ENCODE data around the gene RAD52.
"Not testable (repeated sequence)": the region's sequence is repeated elsewhere in the genome, so short reads cannot be mapped to it uniquely, and the experiment has no call there.

Gene RAD52

DNA sequence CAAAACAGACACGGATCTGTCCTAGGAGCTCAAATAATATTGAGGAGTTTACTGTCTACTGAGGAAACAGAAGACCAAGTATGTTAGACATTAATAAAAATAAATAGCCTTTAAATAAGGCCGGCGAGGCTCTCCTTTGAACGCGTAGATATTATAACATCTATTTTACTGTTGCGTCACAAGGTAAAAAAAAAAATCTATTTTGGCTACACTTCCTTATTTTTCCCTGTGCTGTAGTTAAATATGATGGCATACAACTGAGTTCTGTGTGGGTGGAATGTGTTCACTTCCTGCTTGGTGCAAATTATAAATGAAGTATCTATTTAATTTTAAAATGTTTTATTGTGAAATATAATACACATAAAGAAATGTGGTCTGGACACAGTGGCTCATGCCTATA lies 17.2 kb upstream of the RAD52 start:
- no peak for DNase-seq

DNA sequence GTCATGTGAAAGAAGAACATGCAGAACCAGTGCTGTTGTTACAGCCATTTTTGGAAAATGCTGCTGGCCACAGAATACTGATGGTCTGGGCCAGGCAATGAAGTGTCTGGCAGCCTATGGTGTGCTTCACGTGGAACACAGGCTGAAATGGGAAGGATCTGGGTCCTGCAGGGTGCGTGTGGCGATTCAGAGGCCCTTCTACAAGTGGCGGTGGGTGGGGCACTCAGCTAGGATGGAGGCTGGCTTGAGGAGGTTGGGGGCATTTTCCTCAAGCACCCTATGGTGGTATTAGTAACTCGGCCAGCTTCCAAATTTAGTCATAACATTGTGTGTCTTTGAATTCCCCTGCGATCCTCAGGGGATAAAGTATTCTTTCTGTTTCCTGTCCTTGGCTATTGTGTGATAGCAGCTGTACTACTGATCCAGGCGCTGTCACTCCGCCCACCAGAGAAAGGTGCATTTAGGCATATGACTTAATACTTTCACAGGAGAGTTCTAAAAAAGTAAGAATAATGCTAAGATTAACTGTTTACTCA lies 9.2 kb upstream of the RAD52 start:
- DNase-seq, result no peak

DNA sequence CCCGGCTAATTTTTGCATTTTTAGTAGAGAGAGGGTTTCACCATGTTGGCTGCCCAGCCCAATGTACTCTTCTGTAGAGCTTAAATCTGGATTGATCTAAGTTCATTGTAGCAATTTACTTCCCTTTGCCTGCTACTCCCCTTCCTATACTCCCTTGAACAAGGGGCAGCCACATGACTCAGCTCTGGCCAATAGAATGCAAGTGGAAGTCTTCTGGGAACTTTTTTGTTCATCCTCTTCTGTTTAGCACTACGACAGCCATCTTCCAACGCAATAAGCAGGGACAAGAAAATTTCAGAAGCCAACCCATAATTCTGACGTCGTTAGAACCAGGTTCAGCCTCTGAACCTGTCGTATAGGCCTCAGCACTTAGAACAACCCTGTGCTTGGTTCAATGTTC lies 6.4 kb upstream of the RAD52 start:
- no peak for DNase-seq

DNA sequence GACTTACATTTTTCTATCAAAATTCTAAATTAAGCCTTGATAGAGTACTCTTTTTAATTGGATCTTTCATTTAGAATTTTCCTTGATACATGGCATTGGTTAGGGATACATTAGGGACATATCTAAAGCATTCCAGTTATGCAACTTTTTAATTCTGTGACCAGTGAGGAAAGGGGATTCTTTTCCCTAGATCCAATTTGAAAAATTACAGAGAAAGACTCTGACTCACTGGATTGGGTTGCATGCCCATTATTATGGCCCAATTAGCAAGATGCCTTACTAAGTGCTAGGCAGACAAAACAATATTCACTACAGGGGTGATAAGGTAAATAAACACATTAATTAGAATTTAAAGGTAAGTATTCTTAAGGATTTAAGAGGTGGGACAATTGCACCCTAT lies 5.2 kb upstream of the RAD52 start:
- no peak for DNase-seq

DNA sequence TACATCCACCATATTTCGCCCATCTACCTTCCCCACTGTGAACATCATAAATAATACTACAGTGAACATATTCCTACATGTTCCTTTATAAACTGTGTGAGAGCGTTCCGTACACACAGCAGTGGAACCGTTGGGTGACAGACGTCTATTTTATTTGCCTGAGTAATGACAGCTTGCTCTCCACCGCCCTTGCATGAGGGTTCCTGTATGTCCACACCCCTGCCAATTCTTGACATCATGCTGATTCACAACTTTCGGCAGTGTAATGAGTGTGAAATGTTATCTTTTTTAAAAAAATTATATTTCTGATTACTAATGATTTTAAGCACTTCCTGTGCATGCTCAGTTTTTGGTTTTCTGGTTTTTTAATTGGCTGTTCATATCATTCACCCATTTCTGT lies 4.3 kb upstream of the RAD52 start:
- DNase-seq, result no peak

DNA sequence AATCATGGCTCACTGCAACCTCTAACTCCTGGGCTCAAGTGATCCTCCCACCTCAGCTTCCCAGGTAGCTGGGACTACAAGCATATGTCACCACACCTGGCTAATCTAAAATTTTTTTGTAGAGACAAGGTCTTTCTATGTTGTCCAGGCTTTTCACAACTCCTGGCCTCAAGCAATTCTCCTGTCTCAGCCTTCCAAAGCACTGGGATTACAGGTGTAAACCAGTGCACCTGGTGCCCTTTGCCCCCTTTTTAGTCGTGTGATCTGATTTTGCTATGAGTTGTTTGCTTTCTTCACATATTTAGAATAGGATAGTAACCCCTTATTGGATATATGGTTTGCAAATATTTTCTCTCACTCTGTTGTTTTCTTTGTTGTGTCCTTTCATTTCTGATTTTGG lies 1.7 kb upstream of the RAD52 start:
- no peak for DNase-seq

DNA sequence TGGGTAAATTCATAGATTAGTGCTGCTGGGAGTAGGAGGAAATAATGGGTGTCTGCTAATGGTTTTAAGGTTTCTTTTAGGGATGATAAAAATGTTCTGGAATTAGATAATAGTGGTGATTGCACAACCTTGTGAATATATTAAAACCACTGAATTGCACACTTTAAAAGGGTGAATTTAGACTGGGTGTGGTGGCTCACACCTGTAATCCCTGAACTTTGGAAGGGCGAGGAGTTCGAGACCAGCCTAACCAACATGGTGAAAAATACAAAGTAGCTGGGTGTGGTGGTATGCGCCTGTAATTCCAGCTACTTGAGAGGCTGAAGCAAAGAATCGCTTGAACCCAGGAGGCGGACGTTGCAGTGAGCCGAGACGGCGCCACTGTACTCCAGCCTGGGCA lies 1.3 kb downstream of the RAD52 start:
- DNase-seq, result no peak

DNA sequence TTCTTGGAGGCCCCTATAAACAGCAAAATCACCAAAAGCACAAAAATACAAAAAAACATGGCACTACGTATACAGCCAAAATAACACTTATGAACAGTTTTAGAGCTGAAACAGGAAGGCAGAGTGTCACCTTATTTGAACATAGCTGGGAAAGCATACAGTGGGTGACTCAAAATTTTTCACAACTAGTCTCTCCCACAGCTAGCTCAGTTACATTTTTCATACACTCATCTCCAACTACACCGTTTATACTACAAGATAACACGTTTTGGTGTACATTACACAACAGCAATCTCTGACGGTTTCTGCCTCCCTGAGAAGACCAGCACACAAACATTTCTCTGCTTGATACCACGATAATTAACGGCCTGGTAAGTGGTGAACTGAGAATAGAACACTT lies 2.9 kb downstream of the RAD52 start:
- no peak for DNase-seq

DNA sequence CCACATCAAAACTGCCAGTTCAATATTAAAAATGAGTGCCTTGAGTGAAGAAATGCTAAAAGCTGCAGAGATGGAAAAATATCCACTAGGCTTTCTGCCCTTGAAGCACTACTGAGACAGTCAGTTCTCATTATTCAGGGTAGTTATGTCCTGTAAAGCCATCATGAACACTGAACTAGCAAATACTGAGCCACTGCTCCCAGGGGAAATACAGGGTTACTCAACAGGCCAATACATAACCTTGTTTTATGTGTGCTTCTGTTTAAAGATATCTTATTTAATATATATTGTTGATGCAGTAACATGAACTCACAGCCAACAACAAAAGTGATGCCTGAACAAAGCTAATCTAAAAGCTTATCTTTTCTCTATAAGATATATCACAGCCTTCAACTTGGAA lies 3.3 kb downstream of the RAD52 start:
- no peak for DNase-seq

DNA sequence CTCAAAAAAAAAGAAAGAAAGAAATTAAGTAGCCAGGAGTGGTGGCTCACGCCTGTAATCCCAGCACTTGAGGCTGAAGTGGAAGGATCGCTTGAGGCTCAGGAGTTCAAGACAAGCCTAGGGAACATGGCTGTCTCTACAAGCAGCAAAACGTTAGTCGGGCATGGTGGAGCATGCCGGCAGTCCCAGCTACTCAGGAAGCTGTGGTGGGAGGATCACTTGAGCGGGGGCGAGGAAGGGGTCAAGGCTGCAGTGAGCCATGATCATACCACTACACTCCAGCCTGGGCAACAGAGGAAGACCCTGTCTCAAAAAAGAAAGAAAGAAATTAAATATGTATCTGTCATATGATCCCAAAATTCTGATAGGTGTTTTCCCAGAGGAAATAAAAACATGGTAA lies 5.3 kb downstream of the RAD52 start:
- no peak for DNase-seq

DNA sequence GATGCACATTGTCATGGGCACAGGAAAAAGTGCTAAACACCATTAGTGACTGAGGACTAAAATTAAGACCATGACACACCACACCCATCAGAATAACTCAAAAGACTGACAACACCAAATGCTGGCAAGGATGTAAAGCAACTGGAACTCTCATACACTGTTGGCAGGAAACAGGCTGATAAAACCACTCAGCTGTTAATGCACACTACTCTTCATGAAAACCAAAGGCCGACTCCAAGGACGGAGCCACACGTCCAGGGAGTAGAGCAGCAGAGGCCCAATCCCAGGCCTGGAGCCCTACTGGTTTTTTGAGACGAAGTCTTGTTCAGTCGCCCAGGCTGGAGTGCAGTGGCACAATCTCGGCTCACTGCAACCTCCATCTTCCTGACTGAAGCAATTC lies 6.4 kb downstream of the RAD52 start:
- DNase-seq, result no peak

DNA sequence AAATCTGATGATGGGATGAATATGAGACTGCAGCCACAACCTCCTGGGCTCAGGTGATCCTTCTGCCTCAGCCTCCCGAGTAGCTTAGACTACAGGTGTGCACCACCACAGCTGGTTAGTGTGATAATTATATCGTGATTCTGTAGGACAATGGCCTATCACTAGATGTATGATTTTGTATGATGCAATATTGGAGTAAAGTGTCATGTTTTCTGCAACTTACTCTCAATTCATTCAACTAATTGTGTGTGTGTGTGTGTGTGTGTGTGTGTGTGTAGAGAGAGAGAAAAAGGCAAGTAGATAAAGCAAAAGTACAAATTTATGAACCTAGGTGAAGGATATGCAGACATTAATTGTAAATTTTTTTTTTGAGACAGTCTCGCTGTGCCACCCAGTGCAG lies 10.7 kb downstream of the RAD52 start:
- DNase-seq, result no peak

DNA sequence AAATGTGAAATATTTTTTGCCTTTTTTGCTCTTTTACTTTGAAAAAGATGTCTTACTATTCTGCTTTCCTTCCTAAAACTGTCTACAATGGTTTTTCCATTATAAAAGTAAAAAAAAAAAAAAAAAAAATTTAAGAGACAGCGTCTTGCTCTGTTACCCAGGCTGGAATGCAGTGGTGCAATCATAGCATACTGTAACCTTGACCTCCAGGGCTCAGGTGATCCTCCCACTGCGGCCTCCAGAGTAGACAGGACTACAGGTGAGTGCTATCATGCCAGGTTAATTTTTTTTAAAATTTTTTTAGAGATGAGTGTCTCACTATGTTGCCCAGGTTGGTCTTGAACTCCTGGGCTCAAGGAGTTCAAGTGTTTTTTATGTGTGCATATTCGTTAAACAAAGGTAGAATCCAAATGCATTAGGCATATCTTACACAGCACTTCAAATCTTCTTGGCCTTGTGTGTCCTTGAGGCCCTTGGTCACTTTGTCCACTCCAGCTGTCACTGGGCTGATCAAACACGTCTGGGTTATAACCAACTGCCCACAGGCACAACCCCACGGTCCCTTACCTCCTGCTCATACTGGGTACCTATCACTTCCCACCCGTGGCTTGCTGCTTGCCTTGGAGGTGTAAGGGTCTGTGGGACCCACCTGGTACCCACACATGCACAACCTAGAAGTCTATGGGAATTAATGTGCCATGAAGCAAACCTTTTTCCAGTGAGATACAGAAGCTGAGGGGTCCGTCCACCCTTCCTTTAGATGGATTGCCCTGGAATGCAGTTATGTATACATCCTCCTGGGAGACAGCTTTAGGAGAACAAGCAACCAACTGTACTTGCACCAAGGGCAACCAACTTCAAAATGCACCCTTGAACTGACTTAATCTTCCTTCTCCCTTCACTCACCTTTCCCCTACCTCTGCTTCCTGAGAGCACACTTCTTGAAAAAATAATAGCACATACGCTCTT lies 12.8 kb downstream of the RAD52 start:
- no peak for DNase-seq

DNA sequence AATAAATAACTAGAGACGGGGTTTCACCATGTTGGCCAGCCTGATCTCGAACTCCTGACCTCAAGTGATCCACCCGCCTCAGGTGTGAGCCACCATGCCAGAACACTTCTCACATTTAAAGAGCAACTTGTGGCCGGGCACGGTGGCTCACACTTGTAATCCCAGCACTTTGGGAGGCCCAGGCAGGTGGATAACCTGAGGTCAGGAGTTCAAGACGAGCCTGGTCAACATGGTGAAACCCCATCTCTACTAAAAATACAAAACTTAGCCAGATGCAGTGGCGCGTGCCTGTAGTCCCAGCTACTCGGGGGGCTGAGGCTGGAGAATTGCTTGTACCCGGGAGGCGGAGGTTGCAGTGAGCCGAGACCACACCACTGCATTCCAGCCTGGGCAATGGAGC lies 13.6 kb downstream of the RAD52 start:
- DNase-seq, result not testable (repeated sequence)

DNA sequence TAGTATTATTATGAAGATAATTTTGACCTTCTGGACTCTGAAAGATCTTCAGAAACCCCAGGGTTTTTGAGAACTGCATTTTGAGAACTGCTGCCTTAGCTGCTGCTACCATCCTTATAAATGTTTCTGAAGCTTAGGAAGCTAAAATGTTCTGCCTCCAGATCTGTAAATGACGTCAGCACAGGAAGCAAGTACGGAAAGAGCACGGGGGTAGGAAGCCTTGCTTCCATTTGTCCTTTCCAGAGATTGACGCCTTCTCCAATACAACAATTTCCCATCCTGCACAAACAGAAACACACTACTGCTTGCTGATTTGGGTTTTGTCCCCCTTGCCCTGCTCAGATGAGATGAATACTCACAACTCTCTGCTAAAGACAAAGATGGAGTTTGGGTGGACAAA lies 17.9 kb downstream of the RAD52 start:
- DNase-seq, result no peak

DNA sequence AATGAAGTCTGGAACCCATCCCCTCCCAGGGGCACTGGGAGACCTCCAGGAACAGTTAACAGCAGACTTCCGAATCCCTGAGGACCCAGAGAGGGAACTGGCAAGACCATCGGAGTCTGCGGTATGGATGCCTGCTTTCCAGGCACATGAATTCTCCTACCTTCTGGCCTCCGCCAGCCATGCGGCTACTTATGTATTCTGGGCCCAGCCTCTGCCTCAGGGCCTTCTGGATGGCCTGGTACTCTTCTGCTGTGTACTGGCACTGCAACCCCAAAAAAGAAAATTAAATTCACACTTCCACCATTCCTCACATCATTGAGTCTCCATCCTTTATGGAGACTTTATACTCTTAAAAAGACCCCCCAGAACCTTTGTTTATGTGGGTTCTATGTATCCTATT lies 18.4 kb downstream of the RAD52 start:
- DNase-seq, result no peak

DNA sequence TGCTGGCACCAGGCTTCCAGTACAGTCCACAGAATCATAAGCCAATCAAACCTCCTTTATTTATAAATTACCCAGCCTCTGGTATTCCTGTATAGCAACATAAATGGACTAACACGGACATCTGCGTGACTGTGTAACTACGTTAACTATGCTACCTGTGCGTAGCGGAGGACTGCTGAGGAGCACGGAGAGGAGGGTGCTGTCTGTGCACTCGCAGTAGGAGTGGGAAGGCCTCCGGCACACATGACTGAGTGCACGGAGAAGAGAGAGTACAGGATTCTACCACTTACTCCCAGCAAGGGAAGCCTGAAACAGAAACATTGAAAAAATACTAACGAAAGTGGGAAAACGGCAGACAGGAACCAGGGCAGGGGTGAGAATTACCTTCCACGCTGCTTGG lies 22.9 kb downstream of the RAD52 start:
- no peak for DNase-seq

DNA sequence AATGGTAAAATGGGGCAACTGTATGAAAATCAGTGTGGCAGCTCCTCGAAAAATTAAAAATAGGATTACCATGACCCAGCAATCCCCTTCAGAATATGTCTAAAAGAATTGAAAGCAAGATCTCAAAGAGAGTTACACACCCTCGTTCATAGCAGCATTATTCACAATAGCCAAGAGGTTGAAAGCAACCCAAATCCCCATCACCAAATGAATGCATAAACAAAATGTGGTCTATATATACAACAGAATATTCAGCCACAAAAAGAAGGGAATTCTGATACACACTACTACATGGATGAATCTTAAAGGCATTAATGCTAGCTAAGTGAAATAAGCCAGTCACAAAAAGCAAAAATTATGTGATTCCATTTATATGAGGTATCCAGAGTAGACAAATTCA lies 27.2 kb downstream of the RAD52 start:
- DNase-seq, result no peak

DNA sequence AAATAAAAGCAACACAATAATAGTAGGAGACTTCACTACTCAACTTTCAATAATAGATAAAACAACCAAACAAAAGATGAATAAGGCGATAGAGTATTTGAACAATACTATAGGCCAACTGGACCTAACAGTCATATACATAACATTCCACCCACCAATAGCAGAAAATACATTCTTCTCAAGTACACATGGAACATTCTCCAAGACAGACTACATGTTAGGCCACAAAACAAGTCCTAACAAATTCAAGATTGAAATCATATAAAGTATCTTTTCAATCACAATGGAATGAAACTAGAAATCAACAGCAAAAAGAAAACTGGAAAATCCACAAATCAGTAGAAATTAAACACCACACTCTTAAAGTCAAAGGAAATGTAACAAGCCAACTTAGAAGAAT lies 28.8 kb downstream of the RAD52 start:
- DNase-seq, result no peak

DNA sequence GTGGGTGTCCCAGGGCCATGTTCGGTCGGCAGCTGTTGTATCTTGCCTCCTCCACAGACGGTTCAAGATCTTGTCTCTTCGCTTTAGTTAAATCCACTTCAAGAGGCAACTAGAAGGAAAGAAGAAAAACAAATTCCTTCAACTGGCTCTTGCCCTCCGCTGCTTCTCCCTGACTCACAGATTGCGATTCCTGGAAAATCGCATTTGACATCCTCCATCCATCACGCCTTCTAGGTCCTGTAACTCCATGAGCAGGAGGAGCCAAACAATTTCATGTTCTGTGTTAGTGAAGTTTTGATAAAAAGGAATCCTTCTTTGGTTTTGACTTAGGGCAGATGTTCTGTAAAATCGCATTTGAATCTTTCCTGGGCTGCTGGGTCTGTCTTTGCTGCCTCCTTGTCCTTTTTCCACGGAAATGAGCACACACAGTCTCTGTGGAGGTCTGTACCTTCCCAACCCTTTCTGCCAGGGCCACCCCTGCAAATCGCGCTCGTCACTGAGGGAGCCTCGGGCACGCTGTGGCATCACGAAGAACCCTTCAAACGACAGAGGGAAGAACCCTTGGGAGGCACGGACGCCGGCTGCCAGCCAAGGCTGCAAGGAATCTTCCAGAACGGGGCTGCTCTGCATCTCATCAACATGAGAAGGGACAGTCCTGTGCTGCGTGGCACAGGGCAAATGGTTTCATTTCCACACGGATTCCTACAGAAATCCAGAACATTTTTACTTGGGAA lies 32.6 kb downstream of the RAD52 start:
- no peak for DNase-seq

DNA sequence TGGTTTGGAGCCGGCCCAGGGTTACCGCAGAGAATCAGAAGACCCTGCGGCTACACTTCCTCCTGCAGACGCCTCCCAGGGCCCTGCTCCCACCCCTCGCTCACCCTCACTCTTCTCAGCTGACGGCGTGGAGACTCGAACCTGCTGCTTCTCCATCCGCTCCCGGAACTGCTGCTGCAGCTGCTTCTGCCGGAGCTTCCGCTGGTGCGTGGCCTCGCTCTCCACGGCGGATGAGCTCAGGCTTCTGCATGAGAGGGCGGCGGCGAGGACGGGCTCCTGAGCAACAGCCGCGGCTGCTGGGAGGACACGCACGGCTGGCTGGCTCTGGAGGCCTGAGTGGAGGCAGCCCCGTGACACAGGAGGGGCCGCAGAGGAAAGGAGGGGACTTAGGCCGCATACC lies 33.3 kb downstream of the RAD52 start:
- DNase-seq, result peak in 1 of 2 donors; percentile 21

DNA sequence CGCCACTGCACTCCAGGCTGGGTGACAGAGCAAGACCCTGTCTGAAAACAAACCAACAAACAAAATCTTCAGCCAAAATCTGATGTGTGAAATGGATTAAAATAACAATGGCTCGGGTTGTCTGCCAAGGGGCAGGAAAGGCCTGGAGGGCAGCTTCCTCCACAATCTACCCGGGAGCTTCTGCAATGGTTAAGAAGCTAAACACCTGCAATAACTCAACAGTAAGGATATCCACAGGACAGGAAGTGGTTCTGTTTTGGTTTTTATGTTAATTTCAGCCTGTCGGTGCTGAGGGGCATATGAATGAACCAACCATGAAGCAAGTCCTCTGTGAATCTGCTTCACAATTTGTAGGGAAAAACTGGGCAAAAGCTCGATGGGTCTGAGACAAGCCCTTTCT lies 34.4 kb downstream of the RAD52 start:
- no peak for DNase-seq

DNA sequence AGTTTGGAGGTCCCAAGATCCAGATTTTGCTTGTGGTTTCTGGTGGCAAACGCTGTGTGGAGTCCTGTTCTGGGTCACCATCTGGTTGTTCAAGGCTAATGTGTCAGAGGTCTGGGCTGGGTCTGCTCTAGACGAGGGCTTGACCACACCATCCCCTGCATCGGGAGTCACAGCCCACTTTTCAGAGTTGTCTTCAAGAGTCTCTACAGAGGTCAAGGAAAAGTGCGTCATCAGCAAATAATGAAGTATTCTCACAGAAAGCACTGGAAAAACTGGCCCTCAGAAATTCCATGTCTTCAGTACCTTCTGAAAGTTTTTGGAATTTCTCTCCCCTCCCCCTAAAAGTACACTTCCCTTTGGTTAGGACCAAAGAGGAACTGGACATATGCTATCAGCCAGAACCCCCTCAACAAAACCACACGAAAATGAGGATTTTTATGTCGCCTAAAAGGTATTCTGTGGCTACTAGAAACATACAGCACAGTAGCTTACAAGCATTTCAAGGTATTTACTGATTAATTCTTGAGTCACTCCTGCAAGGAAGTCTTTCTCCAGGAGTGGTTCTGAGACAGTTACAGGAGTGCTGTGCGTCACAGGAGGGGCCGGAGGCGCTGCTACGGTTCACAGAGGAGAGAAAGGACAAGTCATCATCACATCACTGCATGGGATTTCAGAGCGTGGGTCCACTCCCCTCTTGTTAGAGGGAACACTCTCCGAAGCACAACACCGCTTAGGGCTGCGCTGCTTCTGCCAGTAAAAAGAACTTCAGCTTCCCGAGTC lies 35.4 kb downstream of the RAD52 start:
- DNase-seq, result no peak

Measured in CD4-positive, alpha-beta T cell treated with Interferon alpha-2 for 1 hour (primary cell).